ENCODE results near the gene CST8.
A peak's percentile ranks its signal among the peaks of the same experiment; 100 is the strongest.
"Not testable (repeated sequence)": the region's sequence is repeated elsewhere in the genome, so short reads cannot be mapped to it uniquely, and the experiment has no call there.

CST8 gene, protein sequence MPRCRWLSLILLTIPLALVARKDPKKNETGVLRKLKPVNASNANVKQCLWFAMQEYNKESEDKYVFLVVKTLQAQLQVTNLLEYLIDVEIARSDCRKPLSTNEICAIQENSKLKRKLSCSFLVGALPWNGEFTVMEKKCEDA

DNA sequence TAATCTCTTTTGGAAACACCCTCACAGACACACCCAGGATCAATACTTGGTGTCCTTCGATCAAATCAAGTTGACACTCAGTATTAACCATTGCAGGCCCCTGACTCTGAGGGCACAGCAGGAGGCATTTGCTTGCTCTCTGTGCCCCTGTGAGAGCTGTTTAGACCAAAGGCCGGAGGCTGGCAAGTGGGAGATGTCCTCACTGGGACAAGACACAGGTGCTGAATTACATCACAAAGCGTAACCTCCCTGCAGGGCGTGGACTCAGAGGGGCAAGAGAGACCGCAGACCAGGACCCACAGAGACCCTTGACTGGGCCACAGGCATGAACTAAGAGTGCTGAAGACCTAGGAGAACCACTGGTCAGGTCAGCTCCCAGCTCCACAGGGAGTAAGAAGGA, at the start of gene CST8:
TSS of gene CST8 (plus strand) at position 301 of the 400 bp plus-strand sequence. CDS start 551 bp downstream, outside the sequence.
- no peak for DNase-seq (ENCODE audit: low read depth, low spot score)

DNA sequence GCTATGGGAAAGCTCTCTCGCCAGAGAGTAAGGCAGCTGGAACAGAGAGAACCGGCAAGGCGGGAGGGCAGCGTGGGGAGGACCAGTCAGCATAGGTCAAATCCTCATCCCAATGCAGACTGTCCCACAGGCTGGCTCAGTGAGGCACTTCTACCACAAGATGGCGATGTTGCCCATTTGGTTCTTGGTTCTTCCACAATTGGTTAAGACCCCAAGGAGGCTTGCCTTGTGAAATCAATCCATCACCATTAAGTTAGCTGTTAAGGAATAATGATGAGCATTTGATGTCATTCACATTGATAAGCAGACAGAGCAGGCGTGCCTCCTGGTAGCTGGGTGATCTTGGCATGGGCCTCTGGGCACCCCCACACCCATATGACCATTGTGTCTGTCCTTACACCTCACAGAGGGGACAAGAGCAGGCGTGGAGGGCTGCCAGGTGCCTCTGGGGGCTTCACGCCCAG, 49.0 kb upstream of the CST8 start:
- peak; percentile 65 for DNase-seq (ENCODE audit: low read depth, low spot score)

DNA sequence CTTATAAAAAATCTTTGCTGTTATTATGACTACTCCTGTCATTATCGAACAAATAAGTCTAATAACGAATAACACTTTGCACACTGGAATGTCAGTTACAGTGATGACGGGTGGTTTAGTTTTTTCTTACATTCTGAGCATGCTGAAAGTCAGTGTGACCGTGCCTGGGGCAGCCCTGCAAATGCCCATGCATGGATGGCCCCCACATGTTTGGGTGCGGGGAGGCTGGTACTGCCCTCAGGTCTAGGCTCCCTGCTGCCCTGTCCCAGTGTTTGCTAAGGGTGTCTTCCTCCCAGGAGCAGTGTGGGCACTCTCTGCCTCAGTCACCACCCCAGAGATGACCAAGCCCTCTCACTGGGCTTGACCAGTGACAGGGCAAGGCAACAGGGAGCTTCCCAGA, 48.5 kb upstream of the CST8 start:
- no peak for DNase-seq (ENCODE audit: low read depth, low spot score)

DNA sequence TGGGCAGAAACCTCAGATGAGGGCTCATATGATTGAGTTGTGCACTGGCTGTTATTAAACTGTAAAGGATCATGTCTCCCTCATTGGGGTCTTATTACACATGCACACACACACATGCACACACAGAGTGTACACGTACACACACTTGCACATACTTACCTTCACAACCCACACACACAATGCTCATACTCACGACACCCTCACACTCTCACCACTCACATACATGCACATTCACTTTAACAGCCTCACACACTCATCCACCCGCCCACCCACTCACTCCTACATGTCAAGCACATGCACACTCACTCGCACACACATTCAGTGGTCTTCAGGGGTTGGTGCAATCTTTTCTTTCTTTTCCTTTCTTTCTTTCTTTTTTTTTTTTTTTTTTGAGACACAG, 46.1 kb upstream of the CST8 start:
- DNase-seq (ENCODE audit: low read depth, low spot score): no peak

DNA sequence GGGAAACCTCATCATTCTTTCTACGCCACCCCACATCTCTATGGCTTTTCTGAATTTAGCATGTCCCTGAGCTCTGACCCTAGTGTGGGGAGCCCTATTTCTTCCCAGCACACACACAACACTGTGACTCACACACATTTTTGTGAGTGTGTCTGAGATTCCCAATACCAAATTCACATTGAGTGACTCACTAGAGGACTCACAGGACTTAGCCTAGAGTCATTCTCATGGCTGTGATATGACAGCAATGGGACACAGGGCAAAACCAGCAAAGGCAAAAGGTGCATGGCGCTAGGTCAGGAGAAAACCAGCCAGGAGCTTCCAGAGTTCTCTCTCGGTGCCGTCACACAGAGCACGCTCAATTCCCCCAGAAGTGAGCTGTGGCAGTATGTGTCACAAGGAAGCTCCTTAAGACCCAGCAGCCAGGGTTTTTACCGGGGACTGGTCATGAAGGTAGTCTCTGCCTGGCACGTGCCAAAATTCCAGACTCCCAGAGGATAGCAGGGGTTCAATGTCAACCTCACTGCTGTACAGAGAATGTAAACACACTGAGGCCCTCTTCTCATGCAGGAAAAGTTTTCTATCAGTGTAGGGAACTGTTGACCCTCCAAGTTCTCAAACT, 45.2 kb upstream of the CST8 start:
- no peak for DNase-seq (ENCODE audit: low read depth, low spot score)

DNA sequence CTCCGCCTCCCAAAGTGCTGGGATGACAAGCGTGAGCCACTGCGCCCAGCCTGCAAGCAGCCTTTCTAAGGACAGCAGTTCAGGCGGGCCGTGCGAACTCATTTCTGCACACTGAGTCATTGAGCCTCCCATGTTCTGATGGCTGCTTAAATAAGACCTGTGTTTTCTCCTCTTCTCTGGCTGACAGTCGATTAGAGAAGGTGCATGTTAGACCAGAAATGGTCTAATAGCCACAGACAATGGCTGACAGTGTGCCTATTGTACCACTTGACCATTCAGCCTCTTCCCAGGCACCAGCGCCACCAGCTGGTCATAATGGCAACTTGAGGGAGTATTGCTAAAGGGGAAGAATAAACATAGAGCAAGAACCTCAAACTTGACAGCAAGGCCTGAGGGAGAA, 44.4 kb upstream of the CST8 start:
- DNase-seq (ENCODE audit: low read depth, low spot score): peak; percentile 39

DNA sequence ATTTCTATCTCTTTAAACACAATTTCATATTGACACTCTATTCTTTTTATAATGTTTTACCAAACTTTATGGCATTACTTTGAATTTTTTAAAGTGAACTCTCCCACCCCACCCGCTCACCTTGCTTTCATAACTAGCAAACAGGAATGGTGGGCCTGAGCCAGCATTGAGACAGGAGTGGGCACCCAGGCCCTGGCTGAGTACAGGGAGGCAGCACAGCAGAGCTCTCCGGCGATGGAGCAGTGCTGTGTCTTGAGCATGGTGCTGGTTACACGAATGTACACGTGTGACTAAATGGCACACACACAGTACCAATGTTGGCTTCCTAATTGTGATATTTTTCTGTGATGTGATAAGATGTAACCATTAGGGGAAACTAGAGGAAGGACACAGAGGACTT, 42.8 kb upstream of the CST8 start:
- DNase-seq (ENCODE audit: low read depth, low spot score): no peak

DNA sequence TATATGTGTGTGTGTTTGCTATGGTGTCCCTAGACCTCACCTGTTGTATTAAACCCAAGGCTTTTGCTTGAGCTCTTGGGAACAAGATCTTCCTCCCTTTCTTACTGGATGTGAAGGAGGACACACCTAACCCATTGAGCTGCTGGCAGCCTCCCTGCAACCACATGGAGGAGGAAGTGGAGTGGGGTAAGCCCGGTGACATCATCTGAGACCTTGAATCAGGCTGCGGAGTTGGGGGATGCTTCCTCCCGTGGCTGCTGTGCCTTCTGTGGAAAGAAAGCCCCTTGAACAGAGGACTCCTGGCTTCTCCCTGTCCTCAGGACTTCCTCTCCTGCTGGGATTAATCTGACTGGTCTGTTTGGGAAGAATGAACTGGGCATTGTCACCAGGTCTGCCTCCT, 41.5 kb upstream of the CST8 start:
- no peak for DNase-seq (ENCODE audit: low read depth, low spot score)

DNA sequence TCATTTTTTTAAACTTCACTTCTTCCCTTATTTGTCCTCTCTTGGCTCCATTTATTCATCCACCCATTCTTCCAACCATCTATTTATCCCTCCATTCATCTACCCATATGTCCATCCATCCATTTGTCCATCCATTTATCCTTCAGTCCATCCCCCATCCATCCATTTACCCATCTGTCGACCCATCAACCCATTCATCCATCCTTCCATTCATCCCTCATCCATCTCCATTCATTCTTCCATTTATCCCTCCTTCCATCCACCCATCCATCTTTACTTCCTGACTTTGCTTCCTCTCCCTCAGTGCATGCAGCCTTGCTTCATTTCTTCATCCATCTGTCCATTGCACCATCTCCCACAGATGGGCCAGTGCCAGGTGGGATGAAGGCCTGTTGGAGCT, 40.0 kb upstream of the CST8 start:
- DNase-seq (ENCODE audit: low read depth, low spot score): no peak

DNA sequence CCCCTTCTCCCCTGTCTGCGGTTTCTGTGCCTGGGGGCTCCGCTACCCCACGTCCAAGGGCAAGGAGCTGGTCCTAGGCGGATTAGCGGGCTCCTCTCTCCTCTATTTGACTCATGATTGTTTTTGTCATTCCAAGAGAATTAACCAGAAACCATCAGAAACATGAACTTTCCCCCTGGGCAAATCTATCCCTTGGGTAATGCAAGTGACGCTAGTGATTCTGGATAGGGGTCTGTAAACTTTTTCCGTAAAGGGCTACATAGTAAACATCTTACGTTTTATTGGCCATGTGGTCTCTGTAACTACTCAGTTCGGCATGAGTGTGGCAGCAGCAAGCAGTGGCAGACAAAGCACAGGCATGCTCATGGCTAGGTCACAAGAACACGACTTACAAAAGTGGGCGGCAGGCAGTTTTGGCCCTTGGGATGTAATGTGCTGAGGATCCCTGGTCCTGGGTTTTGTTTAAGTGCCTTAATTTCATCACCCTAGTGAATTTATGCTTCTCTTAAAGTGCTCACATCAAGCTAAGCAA, 38.9 kb upstream of the CST8 start:
- no peak for DNase-seq (ENCODE audit: low read depth, low spot score)

DNA sequence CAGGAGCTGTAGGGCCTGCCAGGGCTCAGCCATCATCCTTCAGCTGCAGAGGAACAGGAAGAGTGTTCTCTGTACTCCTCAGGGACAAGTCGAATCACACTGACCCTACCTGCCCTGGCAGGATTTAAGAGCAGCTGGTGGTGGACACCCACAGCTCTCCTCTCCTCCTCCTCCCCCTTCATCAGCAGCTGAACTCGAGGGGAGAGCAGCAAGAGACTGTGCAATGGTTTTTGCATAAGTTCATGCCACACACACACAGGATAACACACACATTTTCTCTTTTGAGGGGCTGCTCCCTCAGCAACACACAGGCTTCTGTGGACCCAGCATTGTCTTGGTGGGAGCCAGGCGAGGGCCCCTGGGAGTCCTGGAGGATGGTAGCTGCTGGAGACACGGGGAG, 38.1 kb upstream of the CST8 start, which contains the start of gene CST11:
TSS of gene CST11 (minus strand) at position 101 of the 400 bp plus-strand sequence. CDS start at position 36, 65 bp downstream.
- DNase-seq (ENCODE audit: low read depth, low spot score): no peak

DNA sequence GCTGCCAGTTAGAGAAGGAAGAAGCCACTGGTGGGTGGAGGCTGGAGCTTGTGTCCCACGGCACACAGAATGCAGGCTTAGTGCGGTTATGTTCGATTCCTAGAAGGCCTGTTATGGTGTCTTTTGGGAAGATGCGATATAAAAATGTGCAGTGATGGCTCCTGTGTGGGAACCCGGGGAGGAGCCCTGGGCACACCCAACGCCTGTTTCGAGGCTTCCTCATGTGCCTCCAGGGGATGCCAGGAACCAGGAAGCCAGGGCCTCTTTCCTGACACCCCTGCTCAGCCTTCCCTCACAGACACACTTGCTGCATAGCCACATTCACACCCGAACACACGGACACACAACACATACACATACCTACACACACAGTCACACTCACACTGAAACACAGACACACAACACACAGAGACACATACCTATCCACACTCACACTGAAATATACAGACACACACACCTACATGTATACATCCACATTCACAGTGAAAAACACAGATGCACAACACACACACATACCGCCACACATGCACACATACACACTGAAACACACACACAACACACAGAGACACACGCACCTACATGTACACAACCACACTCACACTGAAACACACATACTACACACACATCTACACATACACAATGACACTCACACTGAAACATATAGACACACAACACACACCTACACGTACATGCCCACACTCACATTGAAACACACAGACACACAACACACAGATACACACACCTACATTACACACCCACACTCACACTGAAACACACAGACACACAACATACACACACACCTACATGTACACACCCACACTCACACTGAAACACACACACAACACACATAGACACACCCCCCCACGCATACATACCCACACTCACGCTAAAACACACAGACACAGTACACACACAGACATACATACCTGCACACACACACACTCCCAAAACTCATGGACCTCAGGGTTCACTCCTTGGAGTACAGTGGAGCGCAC, 37.1 kb upstream of the CST8 start:
- no peak for DNase-seq (ENCODE audit: low read depth, low spot score)

DNA sequence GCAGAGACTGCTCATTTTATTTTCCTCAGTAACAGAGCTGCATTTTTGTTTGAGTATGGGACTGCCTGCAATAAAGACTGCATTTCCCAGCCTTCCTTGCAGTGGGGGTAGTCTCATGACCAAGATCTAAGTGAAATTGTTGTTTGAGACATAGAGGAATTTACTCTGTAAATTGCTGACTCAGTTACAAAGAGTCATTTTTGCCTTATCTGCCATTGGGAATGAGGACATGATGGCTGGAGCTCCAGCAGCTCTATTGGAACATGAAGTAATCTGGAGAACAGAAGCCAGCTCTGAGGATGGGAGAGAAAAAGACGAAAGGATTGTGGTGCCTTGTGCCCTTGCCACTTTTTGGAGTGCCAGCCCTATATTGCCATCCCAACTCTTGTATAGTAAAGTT, 36.1 kb upstream of the CST8 start:
- DNase-seq (ENCODE audit: low read depth, low spot score): no peak

DNA sequence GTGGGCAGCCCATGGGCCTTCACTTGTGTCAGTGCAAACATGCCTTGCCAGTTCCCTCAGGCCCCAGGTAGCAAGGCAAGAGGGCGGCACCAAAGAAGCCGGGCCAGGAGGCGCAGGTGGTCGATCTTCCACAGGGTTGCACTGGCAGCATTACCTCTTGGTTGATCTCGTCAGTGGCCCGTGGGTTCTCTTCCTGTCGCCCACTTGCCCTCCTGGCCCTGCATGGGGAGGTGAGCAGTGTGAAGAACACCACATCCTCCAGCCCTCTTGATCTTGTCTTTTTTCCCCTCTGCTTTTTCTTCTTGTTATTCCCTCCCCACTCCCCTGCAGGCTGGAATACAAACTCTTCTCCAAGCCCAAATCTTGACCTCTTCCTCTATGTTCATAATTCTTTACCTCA, 35.3 kb upstream of the CST8 start:
- no peak for DNase-seq (ENCODE audit: low read depth, low spot score)

DNA sequence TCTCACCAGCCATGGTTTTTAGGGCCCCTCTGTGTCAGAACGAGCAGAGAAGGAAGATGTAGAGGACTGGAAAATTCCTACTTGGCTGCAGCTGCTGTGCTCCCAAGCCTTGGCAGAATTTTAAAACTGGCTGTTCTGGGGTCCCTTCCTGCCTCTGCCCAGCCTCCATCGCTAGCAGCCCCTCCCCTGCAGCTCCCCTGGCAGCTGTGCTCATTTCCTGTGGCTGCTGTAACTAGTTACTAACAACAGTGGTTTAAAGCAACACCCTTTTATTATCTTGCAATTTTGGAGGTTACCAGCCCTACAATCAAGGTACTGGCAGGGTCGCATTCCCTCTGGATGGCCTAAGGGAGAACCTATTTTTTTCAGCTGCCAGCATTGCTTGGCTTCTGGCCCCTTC, 34.5 kb upstream of the CST8 start:
- DNase-seq (ENCODE audit: low read depth, low spot score): no peak

DNA sequence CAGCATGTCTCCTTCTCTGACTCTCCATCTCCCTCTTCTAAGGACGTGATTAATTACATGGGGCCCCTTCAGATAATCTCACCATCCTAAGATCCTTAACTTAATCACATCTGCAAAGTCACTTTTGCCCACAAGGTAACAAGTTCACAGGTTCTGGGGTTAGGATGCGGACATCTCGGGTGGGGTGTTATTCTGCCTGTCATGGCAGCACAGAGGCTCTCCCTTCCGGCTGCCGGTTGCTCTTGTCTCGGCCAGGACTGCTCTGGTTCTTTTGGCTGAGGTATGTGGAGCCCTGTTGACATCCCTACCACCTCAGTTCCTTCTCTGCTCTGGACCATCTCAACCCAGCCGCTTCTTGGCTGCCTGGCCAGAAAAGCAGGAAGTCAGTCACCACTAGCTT, 34.0 kb upstream of the CST8 start:
- no peak for DNase-seq (ENCODE audit: low read depth, low spot score)

DNA sequence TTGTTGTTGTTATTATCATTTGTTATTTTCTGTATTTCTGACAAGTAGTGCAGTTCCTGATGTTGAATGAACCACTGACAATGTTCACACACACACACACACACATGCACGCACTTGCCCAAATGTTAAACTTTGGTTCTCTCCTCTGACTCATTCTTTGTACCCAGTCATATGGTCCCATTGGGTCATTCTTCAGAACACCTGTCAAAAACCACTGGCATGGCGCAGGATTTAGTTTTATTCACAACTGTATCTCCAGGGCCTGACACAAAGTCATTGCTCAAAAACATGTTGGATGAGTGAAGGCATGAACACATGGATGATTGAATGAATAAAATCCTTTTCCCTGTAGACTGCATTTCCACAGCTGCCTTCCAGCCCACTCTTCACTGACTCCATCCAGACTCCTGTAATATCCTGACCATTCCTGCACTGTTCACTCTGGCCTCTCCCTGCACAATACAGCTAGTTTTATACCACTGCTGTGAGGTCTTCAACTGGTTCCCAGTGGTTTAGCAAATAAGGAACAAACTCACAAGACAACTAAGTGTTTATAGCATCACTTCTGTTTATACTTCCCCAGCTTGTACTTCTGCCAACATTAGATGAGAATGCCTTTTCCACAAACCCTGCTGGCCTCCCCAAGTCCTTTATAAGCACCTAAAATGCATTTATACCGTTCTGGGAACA, 31.3 kb upstream of the CST8 start:
- DNase-seq (ENCODE audit: low read depth, low spot score): no peak

DNA sequence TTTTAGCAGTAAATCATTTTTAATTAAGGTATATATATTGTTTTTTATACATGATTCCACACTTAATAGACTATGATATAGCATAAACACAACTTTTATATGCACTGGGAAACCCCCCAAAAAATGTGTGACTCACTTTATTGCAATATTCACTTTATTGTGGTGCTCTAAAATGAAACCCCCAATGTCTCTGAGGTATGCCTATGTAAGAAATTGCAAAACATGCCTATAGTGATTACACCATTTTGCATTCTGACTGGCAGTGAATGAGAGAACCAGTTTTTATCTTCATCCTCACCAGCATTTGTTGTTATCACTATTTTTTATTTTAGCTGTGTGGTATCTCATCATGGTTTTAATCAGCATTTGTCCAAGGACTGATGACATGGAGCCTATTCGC, 29.7 kb upstream of the CST8 start:
- no peak for DNase-seq (ENCODE audit: low read depth, low spot score)

DNA sequence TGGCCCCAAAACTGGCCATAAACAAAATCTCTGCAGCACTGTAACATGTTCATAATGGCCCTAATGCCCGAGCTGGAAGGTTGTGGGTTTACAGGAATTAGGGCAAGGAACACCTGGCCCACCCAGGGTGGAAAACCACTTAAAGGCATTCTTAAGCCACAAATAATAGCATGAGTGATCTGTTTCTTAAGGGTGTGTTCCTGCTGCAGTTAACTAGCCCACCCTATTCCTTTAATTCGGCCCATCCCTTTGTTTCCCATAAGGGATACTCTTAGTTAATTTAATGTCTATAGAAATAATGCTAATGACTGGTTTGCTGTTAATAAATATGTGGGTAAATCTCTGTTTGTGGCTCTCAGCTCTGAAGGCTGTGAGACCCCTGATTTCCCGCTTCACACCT, 24.0 kb upstream of the CST8 start:
- DNase-seq (ENCODE audit: low read depth, low spot score): not testable (repeated sequence)

DNA sequence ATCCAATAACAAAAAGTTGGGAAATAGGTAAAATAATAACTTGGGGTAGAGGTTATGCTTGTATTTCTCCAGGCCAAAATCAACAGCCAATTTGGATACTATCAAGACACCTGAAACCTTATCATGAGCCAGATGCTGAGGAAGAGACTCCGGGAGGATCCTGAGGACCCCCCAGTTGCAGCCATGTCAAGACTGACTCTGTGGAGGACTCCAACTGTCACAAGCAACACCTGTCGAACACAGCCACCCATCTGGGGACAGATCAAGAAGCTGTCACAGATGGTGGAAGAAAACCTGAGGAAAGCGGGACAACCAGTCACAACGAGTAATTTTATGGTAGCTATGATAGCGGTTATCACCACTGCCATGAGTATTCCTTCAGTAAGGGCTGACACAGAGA, 18.6 kb upstream of the CST8 start:
- DNase-seq (ENCODE audit: low read depth, low spot score): not testable (repeated sequence)

DNA sequence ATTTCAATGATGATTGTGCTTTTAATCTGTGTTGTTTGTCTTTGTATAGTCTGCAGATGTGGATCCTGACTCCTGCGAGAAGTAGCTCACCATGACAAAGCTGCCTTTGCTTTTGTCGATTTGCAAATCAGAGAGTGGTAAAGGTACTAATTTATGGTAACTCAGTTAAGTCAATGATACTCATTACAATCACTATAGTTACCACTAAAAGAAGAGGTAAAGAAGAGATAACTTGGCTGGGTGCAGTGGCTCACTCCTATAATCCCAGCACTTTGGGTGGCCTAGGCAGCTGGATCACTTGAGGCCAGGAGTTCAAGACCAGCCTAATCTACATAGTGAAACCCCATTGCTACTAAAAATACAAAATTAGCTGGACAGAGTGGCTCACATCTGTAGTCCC, 17.6 kb upstream of the CST8 start:
- not testable (repeated sequence) for DNase-seq (ENCODE audit: low read depth, low spot score)

DNA sequence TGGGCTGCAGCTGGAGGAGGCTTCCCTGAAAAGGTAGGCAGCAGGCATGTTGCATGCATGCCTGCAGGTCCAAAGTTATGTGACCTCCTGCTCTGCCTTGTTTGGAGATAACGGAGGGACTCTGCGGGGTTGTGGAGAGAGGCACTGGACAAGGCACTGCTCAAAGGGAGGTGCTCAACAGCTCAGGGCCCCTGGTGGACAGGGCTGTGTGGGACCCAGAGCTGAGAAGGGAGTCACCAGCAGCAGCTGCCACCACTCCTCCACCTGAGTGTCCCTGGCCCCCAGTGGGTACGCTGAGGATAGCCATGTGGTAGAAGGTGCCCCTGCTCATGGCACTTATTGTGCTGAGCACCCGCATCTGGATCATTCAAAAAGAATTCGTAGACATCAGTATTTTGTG, 15.5 kb upstream of the CST8 start:
- DNase-seq (ENCODE audit: low read depth, low spot score): no peak
